Endothelial cell (in vitro differentiated cells): Measurements from ENCODE around the gene CTSL. TPM values are rescaled to one million over a fixed set of nuclear protein-coding genes. Genes with fewer than 3 reads are reported as not detected.

Experiments used
- DNase-seq: peaks from one replicate; pipeline ENCODE4 v3.0.0; 2021; ENCODE audit warnings: low spot score
- H3K27ac Mint-ChIP-seq: one replicate; pipeline ENCODE4 v1.8.0; 2021; ENCODE audit warnings: mixed read lengths, inconsistent platforms; ENCODE audit not compliant: unreplicated experiment
- H3K27me3 Mint-ChIP-seq: one replicate; pipeline ENCODE4 v1.8.0; 2021; ENCODE audit warnings: mild to moderate bottlenecking, moderate library complexity, mixed read lengths, inconsistent platforms; ENCODE audit not compliant: unreplicated experiment
- H3K36me3 Mint-ChIP-seq: one replicate; pipeline ENCODE4 v1.8.0; 2021; ENCODE audit warnings: mild to moderate bottlenecking, low read depth, mixed read lengths, inconsistent platforms; ENCODE audit not compliant: unreplicated experiment
- H3K4me1 Mint-ChIP-seq: one replicate; pipeline ENCODE4 v1.8.0; 2021; ENCODE audit warnings: mild to moderate bottlenecking, mixed read lengths, inconsistent platforms; ENCODE audit not compliant: unreplicated experiment
- H3K4me3 Mint-ChIP-seq: one replicate; pipeline ENCODE4 v1.8.0; 2021; ENCODE audit warnings: mild to moderate bottlenecking, mixed read lengths, inconsistent platforms; ENCODE audit not compliant: unreplicated experiment
- H3K9me3 Mint-ChIP-seq: one replicate; pipeline ENCODE4 v1.8.0; 2021; ENCODE audit warnings: mixed read lengths, inconsistent platforms; ENCODE audit not compliant: unreplicated experiment
- total RNA-seq: library from RNA; stranded (reverse); fragmentation: NEBNext Ultra II Directional; extraction: Animal tissue kit (Norgen Biotek cat#: 25700); gene quantifications from one replicate; pipeline ENCODE4 v1.2.1, GENCODE V29; 2021; ENCODE audit not compliant: unreplicated experiment
- TF ChIP-seq, protein P1 (sequence below): fragments of 200-600 bp; sonication (generic); IDR thresholded peaks from one replicate; pipeline ENCODE4 v1.5.0; 2021; ENCODE audit warnings: antibody characterized with exemption; ENCODE audit not compliant: unreplicated experiment

Gene CTSL
- total RNA-seq, 1 donor from 2014 or later, result 90.6 TPM

DNA sequence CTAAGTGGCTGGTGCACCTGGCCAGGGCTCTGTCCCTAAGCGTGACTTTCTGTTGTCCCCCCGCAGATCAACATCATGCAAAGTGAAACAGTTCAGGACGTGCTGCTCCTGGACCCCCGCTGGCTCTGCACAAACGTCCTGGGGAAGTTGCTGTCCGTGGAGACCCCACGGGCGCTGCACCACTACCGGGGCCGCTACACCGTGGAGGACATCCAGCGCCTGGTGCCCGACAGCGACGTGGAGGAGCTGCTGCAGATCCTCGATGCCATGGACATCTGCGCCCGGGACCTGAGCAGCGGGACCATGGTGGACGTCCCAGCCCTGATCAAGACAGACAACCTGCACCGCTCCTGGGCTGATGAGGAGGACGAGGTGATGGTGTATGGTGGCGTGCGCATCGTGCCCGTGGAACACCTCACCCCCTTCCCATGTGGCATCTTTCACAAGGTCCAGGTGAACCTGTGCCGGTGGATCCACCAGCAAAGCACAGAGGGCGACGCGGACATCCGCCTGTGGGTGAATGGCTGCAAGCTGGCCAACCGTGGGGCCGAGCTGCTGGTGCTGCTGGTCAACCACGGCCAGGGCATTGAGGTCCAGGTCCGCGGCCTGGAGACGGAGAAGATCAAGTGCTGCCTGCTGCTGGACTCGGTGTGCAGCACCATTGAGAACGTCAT, 19.7 kb upstream of the CTSL start:
- Mint-ChIP-seq H3K27ac (no peak overlapping the region), H3K36me3 (peaks cover 13% of the 10 kb centered on the region), H3K9me3 (no peaks in the 10 kb centered on the region), H3K4me3 (no peak overlapping the region), H3K27me3 (no peaks in the 10 kb centered on the region), H3K4me1 (peaks cover 2% of the 10 kb centered on the region)
- no peak for DNase-seq
- TF ChIP-seq, protein P1, sequence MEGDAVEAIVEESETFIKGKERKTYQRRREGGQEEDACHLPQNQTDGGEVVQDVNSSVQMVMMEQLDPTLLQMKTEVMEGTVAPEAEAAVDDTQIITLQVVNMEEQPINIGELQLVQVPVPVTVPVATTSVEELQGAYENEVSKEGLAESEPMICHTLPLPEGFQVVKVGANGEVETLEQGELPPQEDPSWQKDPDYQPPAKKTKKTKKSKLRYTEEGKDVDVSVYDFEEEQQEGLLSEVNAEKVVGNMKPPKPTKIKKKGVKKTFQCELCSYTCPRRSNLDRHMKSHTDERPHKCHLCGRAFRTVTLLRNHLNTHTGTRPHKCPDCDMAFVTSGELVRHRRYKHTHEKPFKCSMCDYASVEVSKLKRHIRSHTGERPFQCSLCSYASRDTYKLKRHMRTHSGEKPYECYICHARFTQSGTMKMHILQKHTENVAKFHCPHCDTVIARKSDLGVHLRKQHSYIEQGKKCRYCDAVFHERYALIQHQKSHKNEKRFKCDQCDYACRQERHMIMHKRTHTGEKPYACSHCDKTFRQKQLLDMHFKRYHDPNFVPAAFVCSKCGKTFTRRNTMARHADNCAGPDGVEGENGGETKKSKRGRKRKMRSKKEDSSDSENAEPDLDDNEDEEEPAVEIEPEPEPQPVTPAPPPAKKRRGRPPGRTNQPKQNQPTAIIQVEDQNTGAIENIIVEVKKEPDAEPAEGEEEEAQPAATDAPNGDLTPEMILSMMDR, result no peak

DNA sequence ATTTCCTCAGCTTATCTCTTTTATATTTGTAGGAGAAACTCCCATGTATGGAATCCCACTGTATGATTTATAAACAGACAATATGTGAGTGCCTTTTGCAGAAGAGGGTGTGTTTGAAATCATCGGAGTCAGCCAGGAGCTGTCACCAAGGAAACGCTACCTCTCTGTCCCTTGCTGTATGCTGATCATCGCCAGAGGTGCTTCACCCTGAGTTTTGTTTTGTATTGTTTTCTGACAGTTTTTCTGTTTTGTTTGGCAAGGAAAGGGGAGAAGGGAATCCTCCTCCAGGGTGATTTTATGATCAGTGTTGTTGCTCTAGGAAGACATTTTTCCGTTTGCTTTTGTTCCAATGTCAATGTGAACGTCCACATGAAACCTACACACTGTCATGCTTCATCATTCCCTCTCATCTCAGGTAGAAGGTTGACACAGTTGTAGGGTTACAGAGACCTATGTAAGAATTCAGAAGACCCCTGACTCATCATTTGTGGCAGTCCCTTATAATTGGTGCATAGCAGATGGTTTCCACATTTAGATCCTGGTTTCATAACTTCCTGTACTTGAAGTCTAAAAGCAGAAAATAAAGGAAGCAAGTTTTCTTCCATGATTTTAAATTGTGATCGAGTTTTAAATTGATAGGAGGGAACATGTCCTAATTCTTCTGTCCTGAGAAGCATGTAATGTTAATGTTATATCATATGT, 18.0 kb upstream of the CTSL start:
- H3K4me3 Mint-ChIP-seq, result no peak overlapping the region
- H3K9me3 Mint-ChIP-seq, result no peaks in the 10 kb centered on the region
- H3K36me3 Mint-ChIP-seq, result peaks cover 13% of the 10 kb centered on the region
- H3K27ac Mint-ChIP-seq, result no peak overlapping the region
- no peak for DNase-seq
- peaks cover 8% of the 10 kb centered on the region for H3K4me1 Mint-ChIP-seq
- peaks cover 2% of the 10 kb centered on the region for H3K27me3 Mint-ChIP-seq
- TF ChIP-seq, protein P1, result no peak

DNA sequence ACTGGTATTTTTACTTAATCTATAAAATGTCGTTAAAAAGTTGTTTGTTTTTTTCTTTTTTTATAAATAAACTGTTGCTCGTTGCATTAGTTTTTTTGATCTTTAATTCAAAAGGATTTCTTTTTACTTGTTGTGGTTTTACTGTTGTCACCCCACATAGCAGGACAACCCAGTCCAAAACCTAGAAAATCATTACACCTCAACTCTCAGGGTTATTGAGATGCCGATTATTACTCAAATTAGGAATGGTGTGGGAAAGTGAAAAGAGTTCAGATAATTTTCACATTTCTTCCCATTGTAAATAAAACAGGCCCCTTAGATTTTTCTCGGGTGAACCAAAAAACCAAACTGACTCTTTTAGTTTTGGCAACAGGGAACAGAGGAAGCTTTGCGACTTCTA, 17.4 kb upstream of the CTSL start:
- Mint-ChIP-seq H3K36me3 (peaks cover 10% of the 10 kb centered on the region), H3K27ac (no peak overlapping the region), H3K4me1 (peaks cover 12% of the 10 kb centered on the region), H3K4me3 (no peak overlapping the region), H3K9me3 (no peaks in the 10 kb centered on the region), H3K27me3 (peaks cover 2% of the 10 kb centered on the region)
- TF ChIP-seq, protein P1, result no peak
- no peak for DNase-seq

DNA sequence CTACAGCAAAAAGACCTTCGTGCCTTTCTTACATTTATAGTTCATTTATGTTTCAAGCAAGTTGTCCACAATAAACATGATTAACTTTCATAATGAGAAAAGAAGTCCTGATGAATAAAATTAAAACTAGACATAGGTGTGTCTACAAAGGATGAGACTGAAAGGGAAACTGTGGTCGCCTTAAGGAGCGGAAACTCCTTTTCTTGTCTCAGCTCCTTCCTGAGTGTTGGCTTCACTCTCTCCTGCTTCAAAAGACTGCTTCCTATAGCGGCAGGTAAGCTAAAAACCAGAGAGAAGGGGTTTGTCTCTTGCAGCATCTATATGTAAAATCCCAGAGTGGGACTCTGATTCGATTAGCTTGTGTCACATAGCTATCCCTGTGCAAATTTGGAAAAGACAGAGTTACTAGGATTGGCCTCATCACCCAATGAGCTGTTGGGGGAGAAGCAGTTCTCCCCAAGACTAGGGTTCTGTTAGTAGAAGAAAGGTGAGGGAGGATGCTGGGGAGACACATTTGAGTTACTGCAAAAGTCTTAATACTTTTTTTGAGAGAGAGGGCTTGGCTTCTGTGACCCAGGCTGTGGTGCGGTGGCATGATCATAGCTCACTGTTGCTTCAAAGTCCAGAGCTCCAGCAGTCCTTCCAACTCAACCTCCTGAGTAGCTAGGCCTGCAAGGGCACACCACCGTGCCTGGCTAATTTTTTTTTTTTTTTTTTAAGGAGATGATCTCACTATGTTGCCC, 16.8 kb upstream of the CTSL start:
- Mint-ChIP-seq H3K4me3 (no peak overlapping the region), H3K27ac (peak overlapping the region; percentile 33), H3K4me1 (peaks cover 16% of the 10 kb centered on the region), H3K36me3 (peaks cover 10% of the 10 kb centered on the region), H3K9me3 (no peaks in the 10 kb centered on the region), H3K27me3 (peaks cover 2% of the 10 kb centered on the region)
- TF ChIP-seq, protein P1, result no peak
- no peak for DNase-seq

DNA sequence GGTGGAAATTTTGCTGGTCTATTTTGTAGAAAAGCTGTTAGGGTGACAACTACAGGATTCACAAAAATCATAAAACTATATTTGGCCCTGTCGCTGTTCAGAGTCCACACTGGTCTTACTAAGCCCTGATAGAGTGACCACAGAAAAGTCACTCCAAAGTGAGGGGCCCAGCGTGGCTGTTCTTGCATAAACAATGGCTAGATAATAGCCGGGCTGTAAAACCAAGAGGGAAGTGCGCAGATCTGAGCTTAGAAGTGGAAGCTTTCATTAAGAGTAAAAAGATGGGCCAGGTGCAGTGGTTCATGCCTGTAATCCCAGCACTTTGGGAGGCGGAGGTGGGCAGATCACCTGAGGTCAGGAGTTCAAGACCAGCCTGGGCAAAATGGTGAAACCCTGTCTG, 15.5 kb upstream of the CTSL start:
- TF ChIP-seq, protein P1, result no peak
- H3K36me3 Mint-ChIP-seq, result peaks cover 10% of the 10 kb centered on the region
- no peak overlapping the region for H3K27ac Mint-ChIP-seq
- H3K4me3 Mint-ChIP-seq, result no peak overlapping the region
- no peak for DNase-seq
- H3K4me1 Mint-ChIP-seq, result peaks cover 21% of the 10 kb centered on the region
- peaks cover 2% of the 10 kb centered on the region for H3K27me3 Mint-ChIP-seq
- H3K9me3 Mint-ChIP-seq, result no peaks in the 10 kb centered on the region
